Ovary (tissue), 10 donors: ENCODE measurements around the gene CAMSAP3. TPM values are rescaled to one million over a fixed set of nuclear protein-coding genes. Genes with fewer than 3 reads are reported as not detected.

ENCODE experiments used
- DNase-seq, 5 donors: peaks; one replicate each; pipeline ENCODE4 v3.0.0-alpha.2; 2019 to 2020
- H3K27ac ChIP-seq, 2 donors: fragments of 200-600 bp; one replicate each; pipeline versions ENCODE4 v1.5.1 to v1.8.0; 2019 to 2022
- H3K27me3 ChIP-seq: fragments of 200-600 bp; one replicate; pipeline ENCODE4 v1.8.0; 2022
- H3K36me3 ChIP-seq: fragments of 200-600 bp; sonication (generic); one replicate; pipeline ENCODE4 v1.5.1; 2019
- H3K4me1 ChIP-seq: one replicate; pipeline ENCODE4 v1.8.1; 2013; ENCODE audit warnings: mild to moderate bottlenecking, moderate library complexity; ENCODE audit not compliant: insufficient read depth
- H3K4me3 ChIP-seq: fragments of 200-600 bp; sonication (generic); one replicate; pipeline ENCODE4 v1.5.1; 2017
- H3K9me3 ChIP-seq, 2 donors: fragments of 200-600 bp in 1 of 2; sonication (generic) in 1 of 2; one replicate each; pipeline versions ENCODE4 v1.5.1 to v1.8.1; 2013 to 2019; ENCODE audit warnings: mild to moderate bottlenecking in 1 of 2, moderate library complexity in 1 of 2
- CTCF ChIP-seq, 3 donors: fragments of 450-650 bp in 2 of 3; fragments of 200-600 bp in 1 of 3; IDR thresholded peaks; one replicate each; pipeline versions ENCODE4 v1.5.1 to v1.8.0; 2016 to 2022; ENCODE audit warnings: antibody characterized with exemption in 3 of 3, mild to moderate bottlenecking in 1 of 3
- EP300 ChIP-seq: sonication (generic); formaldehyde crosslinking; IDR thresholded peaks from one replicate; pipeline ENCODE4 v1.6.1; 2017; ENCODE audit warnings: antibody characterized with exemption
- POLR2A ChIP-seq: fragments of 450-650 bp; IDR thresholded peaks from one replicate; pipeline ENCODE4 v1.6.1; 2017; ENCODE audit warnings: antibody characterized with exemption, mild to moderate bottlenecking, moderate library complexity
- WGBS, 3 donors: extraction: QIAGEN DNeasy Blood & Tissue Kit in 1 of 3; methylation state at CpG; one replicate each; pipeline versions ENCODE4 v1.1.5 to v1.1.7; 2013 to 2017; 5-methylcytosine and 5-hydroxymethylcytosine counted together
- intact Hi-C, 4 donors: fragments of 100-400 bp; cut with DNase I; formaldehyde crosslinking; loops; one replicate each; pipeline versions ENCODE4 v1.11.0 to v1.15.1; 2022 to 2023
- long read RNA-seq, 3 donors: library from polyadenylated mRNA in 2 of 3; unstranded in 2 of 3; transcript quantifications; one replicate each; pipeline ENCODE4 v2.0.0 and lab custom pipeline, GENCODE V29; 2021 to 2026
- polyA plus RNA-seq, 2 donors: library from polyadenylated mRNA; stranded (reverse); fragments of 200-250 nt in 1 of 2; fragments of 350-450 nt in 1 of 2; fragmentation: Illumina TruSeq in 1 of 2; extraction: RNeasy Lipid Tissue Mini Kit (QIAGEN cat#74804) in 1 of 2; gene quantifications; one replicate each; pipeline ENCODE4 v1.2.3, GENCODE V29; 2013 to 2014
- total RNA-seq, 7 donors: library from RNA; depleted of rRNA in 2 of 7; stranded (reverse); fragments of >200 nt in 2 of 7; fragmentation: NEBNext Ultra II Directional in 3 of 7; extraction: Animal tissue kit (Norgen Biotek cat#: 25700) in 3 of 7; gene quantifications; one replicate each; pipeline versions ENCODE4 v1.1.0 to v1.2.4, GENCODE V29; 2016 to 2023
- donor health status: DM: no; HTN: no; CAD: no; lungs with moderate emphysema.
- donor health status: DM: no; HTN: no; CAD: no.
- donor health status: Bipolar disorder and iron deficiency.
- donor health status: DM: yes; HTN: yes; CAD: no.
- donor health status: DM: no; HTN: no; CAD: no.
- donor health status: DM: yes; HTN: yes; CAD: no.

The CAMSAP3 gene
- total RNA-seq = 1 to 10 TPM in 4 of 7 donors, under 1 TPM in 3; 0.08 to 8.2 (median 1.9) TPM
- 1 to 10 TPM in 1 of 2 donors, under 1 TPM in 1; 0.57 to 1.4 TPM for polyA plus RNA-seq
- long read RNA-seq, donor 1 = 0 reads
- long read RNA-seq, donor 2, partial matches to known transcripts = 138 of 170 reads
- long read RNA-seq, donor 2, other reads (novel, unspliced or antisense) = 30 of 170 reads
- long read RNA-seq, donor 3, partial matches to known transcripts = 8 of 13 reads
- long read RNA-seq, donor 3, other reads (novel, unspliced or antisense) = 4 of 13 reads

GRCh38 chr19:7595466-7596133, at the start of gene CAMSAP3:
TSS of gene CAMSAP3 (plus strand) at chr19:7595863. CDS start at chr19:7596003, 140 bp downstream.
- Histone ChIP-seq H3K9me3 (no peaks in the 10 kb centered on the region), H3K36me3 (no peaks in the 10 kb centered on the region), H3K27ac (no peak within 1 kb of the TSS), H3K4me3 (peak within 1 kb of the TSS; percentile 22), H3K27me3 (no peaks in the 10 kb centered on the region), H3K4me1 (peaks cover 1% of the 10 kb centered on the region)
- intact Hi-C loops = no loop called here
- no peak for DNase-seq
- TF ChIP-seq POLR2A (no peak), EP300 (no peak), CTCF (IDR thresholded peaks at IDR 0.05) (no peak)
- WGBS, 3 donors = 0 to 1% (median 1%) methylated on average over 48 to 78 of the region's 78 CpGs

- Histone ChIP-seq H3K27ac (no peak overlapping the region), H3K36me3 (no peaks in the 10 kb centered on the region), H3K4me3 (no peak overlapping the region), H3K27me3 (no peaks in the 10 kb centered on the region), H3K9me3 (no peaks in the 10 kb centered on the region), H3K4me1 (no peaks in the 10 kb centered on the region)
- no peak for TF ChIP-seq EP300
- no peak for TF ChIP-seq POLR2A
- no peak for TF ChIP-seq CTCF (IDR thresholded peaks at IDR 0.05)
- WGBS, 3 donors = 71 to 78% (median 75%) methylated on average over 1 of the region's 1 CpG
- no peak for DNase-seq
- intact Hi-C loops = loop anchor here in 2 of 4 donors (10.0 kb wide), 2 partner anchors 151 to 191 kb away; no protein-coding TSS in a partner anchor
Measured at GRCh38 chr19:7545904-7546303, 49.8 kb upstream of the CAMSAP3 start.

GRCh38 chr19:7547159-7547558, 48.5 kb upstream of the CAMSAP3 start:
- Histone ChIP-seq H3K9me3 (no peaks in the 10 kb centered on the region), H3K36me3 (no peaks in the 10 kb centered on the region), H3K27me3 (no peaks in the 10 kb centered on the region), H3K27ac (no peak overlapping the region), H3K4me1 (no peaks in the 10 kb centered on the region), H3K4me3 (no peak overlapping the region)
- intact Hi-C loops = loop anchor here in 2 of 4 donors (10.0 kb wide), 2 partner anchors 152 to 192 kb away; no protein-coding TSS in a partner anchor
- DNase-seq = no peak
- TF ChIP-seq EP300 (no peak), CTCF (IDR thresholded peaks at IDR 0.05) (no peak), POLR2A (no peak)
- WGBS, 3 donors = 61 to 67% (median 67%) methylated on average over 3 of the region's 3 CpGs

- intact Hi-C loops = loop anchor here in 2 of 4 donors (10.0 kb wide), 2 partner anchors 155 to 195 kb away; no protein-coding TSS in a partner anchor
- H3K4me1 ChIP-seq = no peaks in the 10 kb centered on the region
- H3K4me3 ChIP-seq = no peak overlapping the region
- DNase-seq = peak in 3 of 5 donors; percentile 15 to 43 (median 28)
- no peaks in the 10 kb centered on the region for H3K36me3 ChIP-seq
- TF ChIP-seq POLR2A = no peak
- no peak for TF ChIP-seq CTCF (IDR thresholded peaks at IDR 0.05)
- TF ChIP-seq EP300 = no peak
- no peak overlapping the region for H3K27ac ChIP-seq
- no peaks in the 10 kb centered on the region for H3K27me3 ChIP-seq
- no peaks in the 10 kb centered on the region for H3K9me3 ChIP-seq
- 87 to 92% (median 89%) methylated on average over 36 of the region's 36 CpGs for WGBS, 3 donors
Measured at GRCh38 chr19:7549429-7550148, 46.1 kb upstream of the CAMSAP3 start.
